GM12872 (cell line): ENCODE measurements around the gene KCTD12.

Source experiments
- TF ChIP-seq, protein P1 (sequence below): IDR thresholded peaks from 3 replicates; pipeline ENCODE4 v1.5.1; 2011; ENCODE audit warnings: low read depth, mild to moderate bottlenecking, low read length, moderate library complexity; ENCODE audit not compliant: insufficient read depth

The KCTD12 gene

DNA sequence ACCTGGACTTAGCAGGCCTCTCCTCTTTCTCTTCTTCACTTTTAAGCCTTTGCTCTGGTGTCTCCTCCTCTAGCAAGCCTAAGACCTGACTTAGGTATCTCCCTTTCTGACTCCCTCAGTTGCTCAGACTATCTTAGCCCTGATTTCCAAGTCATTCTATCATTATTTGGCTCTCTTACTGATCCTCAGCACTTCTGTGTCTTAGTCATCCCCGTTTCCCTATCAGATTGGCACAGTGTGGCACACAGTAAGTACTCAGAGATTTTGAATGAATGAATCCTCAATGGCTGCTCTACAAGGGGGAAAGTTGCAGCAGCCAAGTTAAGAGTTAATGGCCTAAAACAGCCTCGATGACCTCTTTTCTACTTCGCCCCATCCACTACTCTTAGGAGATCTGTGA lies 8.2 kb downstream of the KCTD12 start:
- TF ChIP-seq, protein P1, sequence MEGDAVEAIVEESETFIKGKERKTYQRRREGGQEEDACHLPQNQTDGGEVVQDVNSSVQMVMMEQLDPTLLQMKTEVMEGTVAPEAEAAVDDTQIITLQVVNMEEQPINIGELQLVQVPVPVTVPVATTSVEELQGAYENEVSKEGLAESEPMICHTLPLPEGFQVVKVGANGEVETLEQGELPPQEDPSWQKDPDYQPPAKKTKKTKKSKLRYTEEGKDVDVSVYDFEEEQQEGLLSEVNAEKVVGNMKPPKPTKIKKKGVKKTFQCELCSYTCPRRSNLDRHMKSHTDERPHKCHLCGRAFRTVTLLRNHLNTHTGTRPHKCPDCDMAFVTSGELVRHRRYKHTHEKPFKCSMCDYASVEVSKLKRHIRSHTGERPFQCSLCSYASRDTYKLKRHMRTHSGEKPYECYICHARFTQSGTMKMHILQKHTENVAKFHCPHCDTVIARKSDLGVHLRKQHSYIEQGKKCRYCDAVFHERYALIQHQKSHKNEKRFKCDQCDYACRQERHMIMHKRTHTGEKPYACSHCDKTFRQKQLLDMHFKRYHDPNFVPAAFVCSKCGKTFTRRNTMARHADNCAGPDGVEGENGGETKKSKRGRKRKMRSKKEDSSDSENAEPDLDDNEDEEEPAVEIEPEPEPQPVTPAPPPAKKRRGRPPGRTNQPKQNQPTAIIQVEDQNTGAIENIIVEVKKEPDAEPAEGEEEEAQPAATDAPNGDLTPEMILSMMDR: no peak

- TF ChIP-seq, protein P1: no peak
These were observed 10.9 kb downstream of the KCTD12 start for GRCh38 chr13:76875271-76875815.

DNA sequence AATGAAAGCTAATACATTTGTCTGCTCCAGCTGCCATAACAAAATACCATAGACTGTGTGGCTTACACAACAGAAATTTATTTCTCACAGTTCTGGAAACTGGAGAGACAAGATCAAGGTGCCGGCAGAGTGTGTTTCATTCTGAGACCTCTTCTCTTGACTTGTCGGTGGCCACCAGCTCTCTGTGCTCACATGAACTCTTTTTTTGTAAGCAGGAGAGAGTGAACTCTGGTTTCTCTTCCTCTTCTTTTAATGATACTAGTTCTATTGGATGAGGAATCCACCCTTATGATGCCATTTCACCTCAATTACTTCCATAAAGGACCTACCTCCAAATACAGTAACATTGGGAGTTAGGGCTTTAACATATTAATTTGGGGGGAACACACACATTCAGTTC lies 11.7 kb downstream of the KCTD12 start:
- TF ChIP-seq, protein P1: no peak

DNA sequence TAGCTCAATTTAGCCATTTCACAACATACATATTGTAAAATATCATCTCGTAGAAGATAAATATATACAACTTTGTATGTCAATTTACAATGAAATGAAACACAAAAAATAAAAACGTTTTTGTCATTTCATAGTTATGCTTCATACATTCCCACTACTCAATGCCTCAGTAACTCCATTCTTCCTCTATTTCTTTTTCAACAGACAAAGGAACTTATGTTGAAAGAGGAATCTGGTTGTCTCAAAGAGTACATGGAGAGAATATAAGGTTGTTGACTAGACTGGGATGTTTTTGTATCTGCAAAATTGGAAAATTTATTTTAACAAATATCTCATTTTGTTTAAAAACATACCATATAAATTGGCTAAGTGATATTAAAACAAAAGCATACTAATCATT lies 12.8 kb downstream of the KCTD12 start:
- TF ChIP-seq, protein P1: no peak

GRCh38 chr13:76872675-76873074 lies 13.5 kb downstream of the KCTD12 start:
- TF ChIP-seq, protein P1: no peak

GRCh38 chr13:76871432-76871831 lies 14.8 kb downstream of the KCTD12 start:
- TF ChIP-seq, protein P1: no peak

GRCh38 chr13:76868371-76868770 lies 17.8 kb downstream of the KCTD12 start:
- TF ChIP-seq, protein P1: no peak

DNA sequence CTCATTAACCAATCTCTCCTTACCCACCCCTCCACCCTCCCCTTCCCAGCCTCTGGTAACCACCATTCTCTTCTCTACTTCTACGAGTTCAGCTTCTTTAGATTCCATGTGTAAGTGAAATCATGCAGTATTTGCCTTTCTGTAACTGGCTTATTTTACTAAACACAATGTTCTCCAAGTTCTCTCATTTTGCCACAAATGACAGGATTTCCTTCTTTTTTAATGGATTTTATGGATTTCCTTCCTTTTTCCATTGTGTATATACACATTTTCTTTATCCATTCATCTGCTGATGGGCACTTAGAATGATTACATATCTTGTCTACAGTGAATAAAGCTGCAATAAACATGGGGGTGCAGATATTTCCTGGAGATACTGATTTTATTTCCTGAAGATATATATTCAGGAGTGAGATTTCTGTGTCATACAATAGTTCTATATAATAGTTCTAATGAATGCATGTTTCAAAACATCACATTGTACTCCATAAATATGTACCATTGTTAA lies 20.2 kb downstream of the KCTD12 start:
- TF ChIP-seq, protein P1: no peak
